Osteocyte (in vitro differentiated cells): Measurements from ENCODE around the gene NME3. TPM values are rescaled to one million over a fixed set of nuclear protein-coding genes. Genes with fewer than 3 reads are reported as not detected.
"Not testable (repeated sequence)": the region's sequence is repeated elsewhere in the genome, so short reads cannot be mapped to it uniquely, and the experiment has no call there.

ENCODE experiments used
- DNase-seq: peaks from one replicate; pipeline ENCODE4 v3.0.0; 2021; ENCODE audit warnings: mixed read lengths; ENCODE audit not compliant: unreplicated experiment; ENCODE audit errors: extremely low spot score
- H3K27ac Mint-ChIP-seq: one replicate; pipeline ENCODE4 v1.8.0; 2021; ENCODE audit warnings: mild to moderate bottlenecking, mixed read lengths; ENCODE audit not compliant: unreplicated experiment
- H3K27me3 Mint-ChIP-seq: one replicate; pipeline ENCODE4 v1.8.0; 2021; ENCODE audit warnings: mixed read lengths; ENCODE audit not compliant: unreplicated experiment
- H3K36me3 Mint-ChIP-seq: one replicate; pipeline ENCODE4 v1.8.0; 2021; ENCODE audit warnings: mixed read lengths; ENCODE audit not compliant: unreplicated experiment
- H3K4me1 Mint-ChIP-seq: one replicate; pipeline ENCODE4 v1.8.0; 2021; ENCODE audit warnings: mixed read lengths; ENCODE audit not compliant: unreplicated experiment
- H3K4me3 Mint-ChIP-seq: one replicate; pipeline ENCODE4 v1.8.0; 2021; ENCODE audit warnings: mild to moderate bottlenecking, moderate library complexity, mixed read lengths; ENCODE audit not compliant: unreplicated experiment
- H3K9me3 Mint-ChIP-seq: one replicate; pipeline ENCODE4 v1.8.0; 2021; ENCODE audit warnings: mixed read lengths; ENCODE audit not compliant: unreplicated experiment
- CTCF ChIP-seq: fragments of 200-600 bp; sonication (generic); IDR thresholded peaks from 2 replicates; pipeline ENCODE4 v1.5.0; 2021; ENCODE audit warnings: antibody characterized with exemption, mild to moderate bottlenecking, moderate library complexity
- total RNA-seq: library from RNA; stranded (reverse); gene quantifications from 2 replicates; pipeline ENCODE4 v1.2.1, GENCODE V29; 2021

Gene NME3
- total RNA-seq, 1 donor from 2014 or later, result 45.8 TPM

DNA sequence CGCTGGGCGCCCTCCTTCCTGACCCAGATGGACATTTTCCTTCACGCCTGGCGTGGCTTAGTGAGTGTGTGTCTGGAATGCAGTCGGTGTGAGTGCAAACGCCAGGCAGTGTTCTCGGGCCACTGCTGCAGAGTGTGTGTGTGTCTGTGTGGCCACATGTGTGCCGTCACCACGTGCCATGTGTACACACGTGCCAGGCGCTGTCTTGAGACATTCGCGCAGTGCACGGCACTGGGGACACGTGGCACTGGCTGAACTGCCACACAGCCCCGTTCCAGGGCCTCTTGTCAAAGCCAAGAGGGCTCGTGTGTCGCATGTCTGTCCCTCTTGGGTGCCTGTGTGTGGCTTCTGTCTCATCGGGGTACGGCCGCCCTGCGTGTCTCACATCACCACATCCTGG, 36.5 kb downstream of the NME3 start:
- no peak for DNase-seq
- Mint-ChIP-seq H3K36me3 (peaks cover 12% of the 10 kb centered on the region), H3K9me3 (no peaks in the 10 kb centered on the region), H3K4me3 (no peak overlapping the region), H3K27ac (no peak overlapping the region), H3K27me3 (no peaks in the 10 kb centered on the region), H3K4me1 (no peaks in the 10 kb centered on the region)
- TF ChIP-seq CTCF, result no peak

- H3K4me3 Mint-ChIP-seq, result no peak overlapping the region
- no peak for DNase-seq
- no peaks in the 10 kb centered on the region for H3K9me3 Mint-ChIP-seq
- TF ChIP-seq CTCF, result no peak
- no peaks in the 10 kb centered on the region for H3K27me3 Mint-ChIP-seq
- H3K4me1 Mint-ChIP-seq, result no peaks in the 10 kb centered on the region
- no peak overlapping the region for H3K27ac Mint-ChIP-seq
- peaks cover 12% of the 10 kb centered on the region for H3K36me3 Mint-ChIP-seq
Measured at GRCh38 chr16:1734123-1734522, 37.2 kb downstream of the NME3 start.

DNA sequence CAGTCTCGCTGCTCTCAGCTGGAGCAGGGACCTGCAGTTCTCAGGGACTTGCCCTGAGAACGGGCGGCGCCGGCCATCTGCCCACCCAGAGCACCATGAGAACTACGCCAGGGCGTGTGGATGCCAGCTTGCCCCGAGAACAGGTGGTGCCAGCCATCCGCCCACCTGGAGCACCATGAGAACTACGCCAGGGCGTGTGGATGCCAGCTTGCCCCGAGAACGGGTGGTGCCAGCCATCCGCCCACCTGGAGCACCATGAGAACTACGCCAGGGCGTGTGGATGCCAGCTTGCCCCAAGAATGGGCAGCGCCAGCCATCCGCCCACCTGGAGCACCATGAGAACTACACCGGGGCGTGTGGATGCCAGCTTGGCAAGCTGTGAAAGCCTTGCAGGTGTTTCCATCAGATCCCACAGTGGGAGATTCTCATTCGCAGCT, 38.8 kb downstream of the NME3 start:
- H3K9me3 Mint-ChIP-seq, H3K4me1 Mint-ChIP-seq, H3K27me3 Mint-ChIP-seq, H3K4me3 Mint-ChIP-seq, H3K27ac Mint-ChIP-seq, DNase-seq: not testable (repeated sequence)
- H3K36me3 Mint-ChIP-seq, result peaks cover 17% of the 10 kb centered on the region

GRCh38 chr16:1732071-1732470, 39.3 kb downstream of the NME3 start:
- peaks cover 18% of the 10 kb centered on the region for H3K36me3 Mint-ChIP-seq
- H3K27me3 Mint-ChIP-seq, result no peaks in the 10 kb centered on the region
- TF ChIP-seq CTCF, result no peak
- H3K27ac Mint-ChIP-seq, result no peak overlapping the region
- no peaks in the 10 kb centered on the region for H3K4me1 Mint-ChIP-seq
- H3K9me3 Mint-ChIP-seq, result no peaks in the 10 kb centered on the region
- DNase-seq, result no peak
- no peak overlapping the region for H3K4me3 Mint-ChIP-seq

- H3K27ac Mint-ChIP-seq, result no peak overlapping the region
- DNase-seq, result no peak
- H3K4me3 Mint-ChIP-seq, result no peak overlapping the region
- H3K27me3 Mint-ChIP-seq, result no peaks in the 10 kb centered on the region
- H3K4me1 Mint-ChIP-seq, result no peaks in the 10 kb centered on the region
- peaks cover 22% of the 10 kb centered on the region for H3K36me3 Mint-ChIP-seq
- no peaks in the 10 kb centered on the region for H3K9me3 Mint-ChIP-seq
- no peak for TF ChIP-seq CTCF
Measured at GRCh38 chr16:1731603-1732002, 39.7 kb downstream of the NME3 start.

DNA sequence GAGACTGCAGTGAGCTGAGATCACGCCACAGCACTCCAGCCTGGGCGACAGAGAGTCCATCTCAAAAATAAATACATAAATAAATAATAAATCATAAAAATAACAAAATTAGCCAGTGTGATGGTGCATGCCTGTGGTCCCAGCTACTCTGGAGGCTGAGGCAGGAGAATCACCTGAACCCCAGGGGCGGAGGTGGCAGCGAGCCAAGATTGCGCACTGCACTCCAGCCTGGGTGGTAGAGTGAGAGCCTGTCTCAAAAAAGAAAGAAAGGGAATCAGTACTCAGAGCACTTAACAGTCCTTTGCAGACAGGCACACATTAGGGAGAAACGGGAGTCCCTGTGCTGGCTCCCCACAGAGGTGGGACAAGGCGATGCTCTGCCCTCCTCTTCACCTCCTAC, 40.3 kb downstream of the NME3 start:
- H3K36me3 Mint-ChIP-seq, result peaks cover 25% of the 10 kb centered on the region
- H3K27me3 Mint-ChIP-seq, result no peaks in the 10 kb centered on the region
- no peaks in the 10 kb centered on the region for H3K9me3 Mint-ChIP-seq
- H3K27ac Mint-ChIP-seq, result no peak overlapping the region
- peaks cover 2% of the 10 kb centered on the region for H3K4me1 Mint-ChIP-seq
- no peak for DNase-seq
- no peak for TF ChIP-seq CTCF
- H3K4me3 Mint-ChIP-seq, result no peak overlapping the region
